GM23248 (cell line): Measurements from ENCODE around the gene NUDT19.

Experiments
- EZH2 ChIP-seq: fragments of 200-600 bp; sonication (generic); IDR thresholded peaks from 2 replicates; pipeline ENCODE4 v1.6.1; 2018; ENCODE audit warnings: antibody characterized with exemption, mild to moderate bottlenecking; ENCODE audit not compliant: insufficient read depth, poor library complexity, severe bottlenecking
- EZH2phosphoT487 ChIP-seq: fragments of 200-600 bp; sonication (generic); IDR thresholded peaks from 2 replicates; pipeline ENCODE4 v1.6.1; 2018; ENCODE audit warnings: antibody characterized with exemption, moderate library complexity, mild to moderate bottlenecking, low read depth; ENCODE audit not compliant: insufficient read depth

DNA sequence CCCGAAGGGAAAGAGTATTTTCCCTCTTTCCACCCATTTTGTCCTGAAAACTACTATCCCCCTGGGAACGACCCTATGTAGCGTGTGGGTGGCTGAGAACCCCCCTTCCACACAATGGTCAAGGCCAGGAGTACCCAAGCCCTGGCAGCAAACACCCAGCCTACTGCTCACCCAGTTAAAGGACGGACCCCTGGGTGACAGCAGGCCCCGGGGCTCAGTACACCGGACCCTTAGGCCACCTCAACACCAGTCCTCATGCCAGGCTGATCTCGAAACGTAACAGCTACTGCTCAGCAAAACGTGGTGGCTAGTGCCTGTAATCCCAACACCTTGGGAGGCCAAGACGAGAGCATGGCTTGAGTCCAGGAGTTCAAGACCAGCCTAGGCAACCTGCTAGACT, 18.0 kb upstream of the NUDT19 start:
- TF ChIP-seq EZH2, result no peak
- TF ChIP-seq EZH2phosphoT487, result no peak
